ENCODE measurements around the gene CTCF.

Gene CTCF

GRCh38 chr16:67548265-67549126 is 13.8 kb upstream of the CTCF start:
- DNase-seq (ENCODE audit: low read depth), result no peak

GRCh38 chr16:67549240-67549639 is 13.1 kb upstream of the CTCF start:
- no peak for DNase-seq (ENCODE audit: low read depth)

DNA sequence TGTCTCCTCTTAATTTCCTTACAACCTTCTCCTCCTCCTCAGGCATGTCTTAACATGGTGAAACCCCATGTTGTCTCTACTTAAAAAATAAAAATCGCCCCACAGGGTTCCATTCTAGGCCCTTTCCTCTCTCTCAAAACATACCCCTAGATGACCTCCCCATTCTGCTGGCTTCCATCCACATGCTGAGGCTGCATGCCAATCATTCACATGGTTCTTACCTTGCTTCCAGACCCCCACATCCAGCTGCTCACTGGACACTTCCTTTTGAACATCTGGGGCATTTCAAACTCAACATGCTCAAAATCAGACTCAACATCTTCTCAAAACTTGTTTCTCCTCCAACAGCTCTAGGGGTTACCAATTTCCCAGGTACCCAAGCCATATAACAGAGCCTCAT is 12.4 kb upstream of the CTCF start:
- DNase-seq (ENCODE audit: low read depth), result no peak

GRCh38 chr16:67551091-67551490 is 11.2 kb upstream of the CTCF start:
- DNase-seq (ENCODE audit: low read depth), result no peak

- DNase-seq (ENCODE audit: low read depth), result no peak
Measured at GRCh38 chr16:67551972-67552371, 10.4 kb upstream of the CTCF start.

DNA sequence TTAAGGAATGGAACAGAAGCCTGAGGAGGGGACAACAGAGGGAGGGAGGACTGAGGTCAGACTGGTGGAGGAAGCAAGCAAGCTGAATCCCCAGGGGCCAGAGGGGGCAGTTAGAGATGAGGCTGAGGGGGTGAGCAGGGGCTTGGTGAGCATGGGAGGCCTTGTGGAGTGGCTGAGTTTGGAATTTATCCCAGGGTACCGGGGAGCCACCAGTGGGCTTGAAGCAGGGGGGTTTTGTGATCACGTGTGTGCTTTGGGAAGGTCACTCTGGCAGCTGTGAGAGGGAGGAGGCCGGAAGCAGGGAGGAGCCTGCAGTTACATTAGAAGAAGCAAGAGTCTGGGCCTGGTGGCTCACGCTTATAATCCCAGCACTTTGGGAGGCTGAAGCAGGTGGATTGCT is 9.8 kb upstream of the CTCF start:
- no peak for DNase-seq (ENCODE audit: low read depth)

- DNase-seq (ENCODE audit: low read depth), result peak; percentile 83
Measured at GRCh38 chr16:67555795-67556212, 6.5 kb upstream of the CTCF start.

DNA sequence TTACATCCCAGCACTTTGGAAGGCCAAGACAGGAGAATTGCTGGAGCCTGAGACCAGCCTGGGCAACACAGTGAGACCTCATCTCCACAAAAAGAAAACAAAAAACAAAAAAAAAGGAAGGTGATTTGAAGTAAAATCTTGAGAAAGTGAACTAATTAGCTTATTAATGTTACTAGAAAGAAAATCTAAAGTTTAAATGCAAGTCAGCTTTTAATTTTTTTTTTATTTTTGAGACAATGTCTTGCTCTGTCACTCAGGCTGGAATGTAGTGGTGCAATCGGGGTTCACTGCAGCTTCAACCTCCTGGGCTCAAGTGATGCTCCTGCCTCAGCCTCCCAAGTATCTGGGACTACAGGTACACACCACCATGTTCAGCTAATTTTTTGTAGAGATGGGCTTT is 3.5 kb upstream of the CTCF start:
- no peak for DNase-seq (ENCODE audit: low read depth)

- DNase-seq (ENCODE audit: low read depth), result peak; percentile 28
Measured at GRCh38 chr16:67560827-67561342, 1.4 kb upstream of the CTCF start.

DNA sequence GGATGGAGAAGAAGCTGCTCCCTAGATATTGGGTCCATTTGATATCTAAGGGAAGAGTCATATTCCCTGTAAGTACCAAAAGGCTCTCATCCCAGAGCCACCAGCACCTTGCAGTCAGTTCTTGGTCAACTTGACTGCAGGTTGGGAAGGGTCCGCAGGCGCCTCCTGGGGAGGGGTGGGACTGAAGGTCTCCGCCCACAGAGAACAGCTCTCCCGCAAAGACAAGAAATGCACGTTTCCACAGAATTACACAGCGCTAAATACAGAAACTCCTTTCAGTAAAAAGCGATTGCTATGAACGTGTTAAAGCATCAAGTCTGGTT is 864 bp upstream of the CTCF start:
- no peak for DNase-seq (ENCODE audit: low read depth)

GRCh38 chr16:67561824-67562525 is 351 bp upstream of the CTCF start:
- peak; percentile 99 for DNase-seq (ENCODE audit: low read depth)

- peak; percentile 72 for DNase-seq (ENCODE audit: low read depth)
Measured at GRCh38 chr16:67562918-67563707, 787 bp downstream of the CTCF start.

GRCh38 chr16:67563708-67564468 is 1.6 kb downstream of the CTCF start:
- peak; percentile 80 for DNase-seq (ENCODE audit: low read depth)

- no peak for DNase-seq (ENCODE audit: low read depth)
Measured at GRCh38 chr16:67565470-67566100, 3.3 kb downstream of the CTCF start.

DNA sequence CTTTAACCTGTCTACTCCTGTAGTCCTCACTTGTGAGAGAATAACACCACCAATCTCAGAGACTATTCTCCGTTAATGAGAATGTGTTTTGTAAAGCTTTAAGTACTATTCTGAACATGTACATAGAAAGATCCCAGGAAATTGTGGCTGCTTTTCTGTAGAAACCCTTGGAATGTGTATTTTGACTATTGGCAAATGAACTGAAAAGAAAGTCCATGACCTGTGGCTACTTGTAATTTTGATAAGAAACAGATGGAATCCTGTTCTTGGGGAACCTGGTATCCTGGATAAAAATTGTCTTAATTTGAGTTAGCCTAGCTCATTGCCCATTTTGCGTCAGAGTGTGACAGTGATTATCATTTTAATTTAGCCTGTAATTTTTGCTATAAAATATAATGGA is 9.1 kb downstream of the CTCF start:
- peak; percentile 76 for DNase-seq (ENCODE audit: low read depth)

DNA sequence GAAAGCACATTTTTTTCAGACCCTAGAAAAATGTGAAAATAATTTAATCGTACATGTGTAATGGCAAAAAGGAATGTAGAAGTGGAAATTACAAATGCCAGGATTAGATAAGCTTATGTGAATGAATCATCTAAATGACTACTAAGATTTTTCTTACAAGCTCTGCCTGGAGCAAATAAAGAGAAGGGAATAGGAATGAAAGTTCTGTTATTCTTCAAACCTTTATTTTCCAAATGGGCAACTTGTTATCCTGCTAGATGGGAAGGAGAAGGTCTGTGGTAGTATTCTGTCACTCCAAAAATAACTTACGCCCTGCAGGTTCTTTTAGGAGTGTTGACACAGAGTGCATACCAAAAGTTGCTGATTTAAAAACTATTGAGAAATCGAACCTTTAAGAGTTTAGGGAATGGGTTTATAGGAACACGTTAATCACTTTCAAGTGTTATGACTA is 9.7 kb downstream of the CTCF start:
- DNase-seq (ENCODE audit: low read depth), result peak; percentile 88

DNA sequence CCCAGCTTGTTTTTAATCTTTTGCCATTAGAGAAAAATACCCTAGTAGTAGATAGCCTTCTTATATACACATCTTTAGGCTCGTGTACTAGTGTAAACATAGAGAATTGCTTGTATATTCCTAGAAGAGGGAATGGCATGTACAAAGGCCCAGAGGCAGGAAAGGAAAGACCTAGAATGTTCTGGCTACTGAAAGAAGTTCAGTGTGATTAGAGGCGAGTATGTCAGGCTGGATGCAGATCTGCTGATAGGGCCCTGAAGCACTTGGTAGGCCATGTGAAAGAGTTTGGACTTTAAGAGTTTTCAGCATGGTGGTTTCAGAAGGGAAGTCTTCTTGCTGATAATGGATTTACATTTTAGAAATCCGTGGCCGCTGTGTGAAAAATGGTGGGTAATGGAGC is 17.4 kb downstream of the CTCF start:
- no peak for DNase-seq (ENCODE audit: low read depth)

DNA sequence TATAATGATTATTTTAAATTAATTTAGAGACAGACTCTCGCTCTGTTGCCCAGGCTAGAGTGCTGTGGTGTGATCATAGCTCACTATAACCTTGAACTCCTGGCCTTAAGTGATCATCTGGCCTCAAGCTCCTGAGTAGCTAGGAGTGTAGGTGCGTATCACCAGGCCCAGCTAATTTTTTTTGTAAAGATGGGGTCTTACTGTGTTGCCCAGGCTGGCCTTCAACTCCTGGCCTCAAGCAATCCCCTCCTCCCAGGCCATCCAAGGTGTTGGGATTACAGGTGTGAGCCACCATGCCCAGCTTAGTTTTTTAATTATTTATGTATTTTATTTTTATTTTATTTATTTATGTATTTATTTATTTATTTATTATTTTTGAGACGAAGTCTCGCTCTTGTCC is 17.9 kb downstream of the CTCF start:
- no peak for DNase-seq (ENCODE audit: low read depth)

- DNase-seq (ENCODE audit: low read depth), result no peak
Measured at GRCh38 chr16:67593288-67593687, 31.0 kb downstream of the CTCF start.

DNA sequence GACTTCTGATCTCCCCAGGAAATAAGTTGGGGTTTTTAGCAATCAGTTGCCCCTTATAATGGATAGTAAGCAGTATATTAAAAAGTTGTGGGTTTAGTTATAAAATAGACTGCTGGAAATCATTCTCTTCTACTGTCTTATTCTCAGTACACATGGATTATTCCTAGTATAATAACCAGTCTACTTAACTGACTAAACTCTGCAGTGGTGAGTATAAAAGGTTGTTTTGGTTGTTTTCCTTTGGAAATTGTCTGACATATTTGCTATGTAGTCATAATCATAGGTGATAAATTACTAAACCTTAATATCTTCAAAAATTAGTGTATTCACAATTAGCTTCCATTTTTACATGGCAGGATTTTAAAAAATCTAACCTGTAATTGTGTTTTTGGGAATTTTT is 31.4 kb downstream of the CTCF start:
- no peak for DNase-seq (ENCODE audit: low read depth)

GRCh38 chr16:67594256-67594915 is 32.1 kb downstream of the CTCF start:
- no peak for DNase-seq (ENCODE audit: low read depth)
